ENCODE data around the gene TNFAIP8.

TNFAIP8 gene

DNA sequence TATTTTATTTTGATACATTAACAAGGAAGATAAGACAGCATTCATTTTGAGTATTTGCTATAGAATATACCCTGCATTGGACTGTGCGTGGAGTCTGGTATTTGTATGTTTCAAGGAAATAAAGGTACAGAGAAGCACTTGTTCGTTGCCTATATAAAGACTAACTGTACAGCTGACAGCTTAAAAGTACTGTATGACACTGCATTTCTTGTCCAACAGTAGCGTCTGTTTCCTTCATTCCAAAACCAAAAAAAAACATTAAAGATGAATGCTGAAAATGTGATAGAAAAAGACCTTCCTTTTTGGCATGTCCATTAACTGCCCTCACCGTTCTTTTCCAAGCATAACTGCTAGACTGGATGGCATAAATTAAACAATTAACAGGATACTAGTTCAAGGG, 15.3 kb downstream of the TNFAIP8 start:
- no peak for DNase-seq

DNA sequence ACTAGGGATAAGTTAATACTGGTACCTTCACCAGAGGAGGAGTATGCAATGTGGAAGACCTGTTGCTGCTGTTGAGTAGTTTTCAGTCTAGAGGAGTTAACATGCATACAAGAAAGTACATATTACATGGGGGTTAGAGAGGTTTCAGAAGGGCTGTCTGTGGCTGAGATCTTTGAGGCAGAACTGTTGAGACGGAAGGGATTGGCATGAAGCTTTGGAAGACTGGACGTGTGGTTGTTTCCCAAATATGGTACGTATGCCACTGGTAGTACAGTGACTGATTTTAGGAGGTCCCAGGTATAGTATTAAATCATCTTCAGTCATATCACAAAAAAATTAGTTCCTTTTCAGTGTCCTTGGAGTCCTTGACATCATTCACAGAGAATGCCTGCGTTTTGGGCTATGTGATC, 17.6 kb downstream of the TNFAIP8 start:
- DNase-seq, result no peak

DNA sequence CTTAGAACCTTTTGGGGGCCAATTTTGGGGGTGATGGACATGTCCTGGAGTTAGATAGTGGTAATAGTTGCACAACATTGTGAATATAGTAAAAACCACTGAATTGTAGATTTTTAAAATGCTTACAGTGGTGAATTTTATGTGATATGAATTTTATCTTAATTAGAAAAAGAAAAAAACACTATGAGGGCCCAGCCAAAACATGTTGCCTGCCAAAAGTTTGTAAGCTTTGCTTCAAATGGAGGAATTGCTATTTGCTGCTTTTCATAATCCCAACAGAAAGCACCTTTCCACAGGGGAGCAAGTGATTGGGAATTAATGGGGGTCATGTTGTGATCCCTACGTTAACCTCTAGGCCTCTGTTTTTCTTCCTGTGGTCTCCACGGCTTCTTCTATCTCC, 19.1 kb downstream of the TNFAIP8 start:
- DNase-seq, result no peak

DNA sequence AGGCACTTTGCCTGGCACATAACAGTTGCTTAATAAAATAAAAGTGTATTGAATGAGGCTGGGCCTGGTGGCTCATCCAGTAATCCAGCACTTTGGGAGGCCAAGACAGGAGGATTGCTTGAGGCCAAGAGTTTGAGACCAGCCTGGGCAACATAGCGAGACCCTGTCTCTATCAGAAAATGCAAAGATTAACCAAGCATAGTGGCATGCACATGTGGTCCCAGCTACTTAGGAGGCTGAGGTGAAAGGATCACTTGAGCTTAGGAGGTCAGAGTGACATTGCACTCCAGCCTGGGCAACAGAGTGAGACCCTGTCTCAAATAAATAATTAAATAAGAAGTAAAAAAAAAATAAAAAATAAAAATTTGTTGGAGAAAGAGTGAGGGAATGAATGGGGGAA, 21.2 kb downstream of the TNFAIP8 start:
- DNase-seq, result no peak

DNA sequence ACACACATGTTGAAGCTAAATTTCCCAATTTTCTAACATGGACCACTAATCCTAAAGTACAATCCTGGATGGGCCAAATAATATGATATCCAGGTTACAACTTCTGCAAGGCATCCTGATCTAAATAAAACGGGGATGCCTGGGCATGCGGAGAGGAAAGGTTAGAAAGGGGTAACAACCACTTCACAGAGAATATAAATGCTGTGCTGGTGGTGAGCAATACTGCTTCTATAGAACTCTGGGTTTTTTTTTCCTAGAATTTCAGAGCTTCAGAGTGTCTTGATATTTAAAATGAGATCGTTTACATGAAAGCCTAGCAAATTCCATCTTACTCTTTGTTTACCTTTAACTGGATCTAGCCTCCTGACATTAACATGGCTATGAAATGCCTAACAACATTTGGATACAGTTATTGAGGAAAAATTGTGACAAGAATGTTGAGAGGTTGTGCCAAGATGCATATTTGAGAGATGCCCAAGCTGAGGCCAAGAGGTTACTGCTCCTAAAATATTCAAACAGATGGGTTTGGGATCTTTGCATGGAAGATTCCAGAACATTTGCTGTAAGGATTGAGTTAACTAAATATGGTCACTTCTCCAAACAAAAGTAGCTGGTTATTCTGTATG, 22.4 kb downstream of the TNFAIP8 start:
- no peak for DNase-seq

DNA sequence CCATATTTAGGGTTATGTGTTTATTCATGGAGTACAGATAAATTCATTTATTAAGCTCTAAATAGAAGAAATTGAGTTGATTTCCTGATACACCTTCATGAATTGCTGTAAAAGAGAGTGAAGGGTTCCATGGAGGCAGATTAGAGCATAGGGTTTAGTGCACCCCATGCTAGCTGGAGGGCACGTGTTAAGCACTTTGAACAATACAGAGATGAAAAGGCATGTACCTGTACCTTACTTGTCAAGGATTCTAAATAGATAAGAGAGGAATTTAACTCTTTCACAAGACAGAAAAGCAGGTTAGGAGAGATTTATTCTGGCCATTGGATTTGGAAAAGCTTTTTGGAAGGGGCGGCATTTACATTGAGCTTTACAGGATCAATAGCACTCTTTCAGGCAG, 23.3 kb downstream of the TNFAIP8 start:
- DNase-seq, result no peak

DNA sequence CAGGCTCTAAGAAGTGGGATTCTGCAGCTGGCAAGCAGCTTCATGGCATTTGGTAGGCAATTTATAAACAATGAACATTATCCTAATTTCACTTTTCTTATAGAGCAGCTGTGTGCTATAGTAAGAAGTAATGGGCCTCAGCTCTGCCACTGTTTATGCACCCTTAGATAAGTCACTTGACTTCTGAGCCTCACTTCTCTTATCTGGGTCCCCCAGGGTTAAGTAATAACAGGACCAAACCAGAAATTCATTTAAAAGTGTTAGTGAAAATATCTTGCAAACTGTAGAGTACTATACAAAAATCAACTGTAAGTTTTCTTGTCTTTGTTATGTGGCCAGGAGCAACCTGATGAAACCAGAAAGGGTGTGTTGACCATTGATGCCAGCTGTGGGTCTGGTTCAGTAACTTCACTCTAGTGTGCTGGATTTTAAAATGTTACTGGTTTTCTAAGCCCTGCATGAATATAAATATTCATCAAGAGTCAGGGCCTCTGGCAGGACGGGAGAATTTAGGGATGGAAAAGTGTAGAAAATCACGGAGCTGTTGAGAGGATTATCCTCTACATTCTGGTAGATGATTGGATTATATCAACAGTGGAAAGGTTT, 24.2 kb downstream of the TNFAIP8 start:
- no peak for DNase-seq

DNA sequence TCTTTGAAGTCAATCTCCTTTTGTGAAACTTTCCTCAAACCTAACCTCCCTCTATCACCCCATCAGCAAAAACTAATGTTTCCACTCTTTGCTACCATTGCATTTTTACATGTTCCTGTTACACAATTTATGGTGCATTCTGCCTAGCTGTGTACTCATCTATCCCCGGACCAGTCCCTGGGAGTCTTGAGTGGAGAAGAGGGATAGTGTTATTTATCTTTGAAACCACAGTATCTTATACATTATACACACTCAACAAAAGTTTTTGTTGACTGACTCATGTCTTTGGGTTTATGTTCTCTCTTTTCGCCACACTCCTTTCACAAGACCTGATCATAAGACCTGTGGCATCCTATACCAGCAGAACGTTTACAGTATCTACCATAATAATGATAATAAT, 26.4 kb downstream of the TNFAIP8 start:
- DNase-seq, result no peak

DNA sequence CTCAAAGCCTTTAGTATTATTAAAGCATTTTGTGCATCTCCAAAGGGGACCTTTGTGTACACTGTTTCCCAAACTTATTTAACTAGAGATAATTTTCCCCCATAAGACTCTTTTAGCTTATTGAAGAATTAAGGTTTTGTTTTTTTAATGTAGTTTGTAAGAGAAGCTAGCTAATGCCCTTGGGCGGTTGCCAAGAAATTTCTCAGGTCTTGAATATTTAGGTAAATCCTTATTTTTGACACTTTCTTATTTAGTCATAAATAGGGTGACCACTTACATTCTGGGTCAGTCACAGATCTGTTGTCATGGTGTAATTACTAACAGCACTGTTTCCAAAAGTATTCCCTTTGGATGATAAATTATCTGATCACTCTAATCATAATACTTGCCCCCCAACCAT, 27.2 kb downstream of the TNFAIP8 start:
- DNase-seq, result no peak

DNA sequence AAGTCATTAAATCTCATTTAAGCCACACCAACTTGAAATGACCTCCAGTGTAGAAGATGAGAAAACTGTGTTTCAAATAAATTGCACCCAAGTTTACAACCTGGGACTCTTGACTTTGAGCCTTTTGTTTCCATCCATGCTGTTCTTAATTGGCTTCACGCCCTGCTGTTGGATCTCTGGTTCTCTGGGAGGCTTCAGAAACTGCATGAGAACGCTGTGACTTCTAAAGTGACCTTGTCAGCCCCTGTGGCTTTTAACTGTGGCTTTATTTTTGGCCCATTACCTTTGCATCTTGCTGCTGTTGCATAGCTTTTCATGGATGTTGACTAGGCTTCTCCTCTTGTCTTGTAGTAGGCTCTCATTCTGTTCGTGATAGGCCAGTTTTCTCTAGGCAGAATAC, 29.3 kb downstream of the TNFAIP8 start:
- DNase-seq, result no peak

DNA sequence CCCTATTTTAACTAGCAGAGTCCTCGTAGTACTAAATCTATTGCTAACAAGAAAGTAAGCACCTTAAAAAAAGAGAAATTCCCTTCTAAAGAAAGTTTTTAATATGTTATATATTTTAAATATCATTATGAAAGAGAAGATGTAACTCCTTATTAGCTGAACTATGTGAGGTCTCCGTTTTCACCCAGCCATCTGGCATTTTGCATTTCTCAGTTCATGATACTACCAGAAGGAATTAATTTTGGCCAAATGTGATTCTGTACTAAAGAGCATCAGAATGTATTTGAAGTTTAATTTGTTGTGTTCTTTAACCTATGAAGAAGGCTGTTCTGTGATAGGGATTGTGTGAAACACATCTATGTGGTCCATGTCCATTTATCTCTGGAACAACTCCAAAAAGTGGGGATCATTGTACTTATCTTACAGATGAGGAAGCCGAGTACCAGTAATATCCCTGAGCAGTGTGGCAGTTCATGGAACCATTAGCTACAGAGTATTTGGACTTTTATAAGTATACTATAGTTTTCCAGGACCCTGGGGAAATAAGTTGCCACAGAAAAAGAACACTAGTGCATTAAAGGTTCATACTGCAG, 29.8 kb downstream of the TNFAIP8 start:
- no peak for DNase-seq

DNA sequence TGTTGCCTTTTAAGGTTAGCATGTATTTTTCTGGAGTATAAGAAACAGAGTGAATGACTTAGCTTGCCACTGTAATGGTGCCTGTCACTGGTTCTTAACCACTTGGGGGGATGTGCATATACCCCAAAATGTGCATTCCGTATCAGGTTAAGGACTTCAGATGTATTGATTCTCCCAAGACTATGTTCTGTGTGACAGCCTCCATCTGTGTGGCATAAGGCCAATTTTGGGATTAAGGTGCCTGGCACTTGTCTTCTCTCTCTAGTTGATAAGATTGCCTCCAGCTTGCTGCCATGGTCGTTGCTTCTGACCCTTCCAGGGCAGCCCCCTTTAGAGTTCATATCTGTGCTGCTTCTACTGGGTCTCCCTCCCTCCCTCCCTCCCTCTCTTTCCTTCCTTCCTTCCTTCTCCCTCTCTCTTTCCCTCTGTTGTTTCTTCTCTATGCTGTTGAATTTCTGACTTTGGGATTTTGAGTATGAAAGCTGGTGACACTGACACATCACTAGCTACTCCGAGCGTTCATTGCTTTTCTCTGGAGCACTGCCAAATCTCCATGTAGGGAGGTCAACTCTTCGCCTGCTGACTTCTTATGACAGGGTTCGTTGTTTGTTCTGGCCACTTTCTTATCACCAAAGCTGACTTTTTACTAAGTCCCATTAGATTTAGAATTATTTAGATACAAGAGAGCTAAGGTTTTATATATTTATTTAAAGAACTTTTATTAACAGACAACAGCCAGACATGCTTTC, 31.0 kb downstream of the TNFAIP8 start:
- DNase-seq, result no peak

DNA sequence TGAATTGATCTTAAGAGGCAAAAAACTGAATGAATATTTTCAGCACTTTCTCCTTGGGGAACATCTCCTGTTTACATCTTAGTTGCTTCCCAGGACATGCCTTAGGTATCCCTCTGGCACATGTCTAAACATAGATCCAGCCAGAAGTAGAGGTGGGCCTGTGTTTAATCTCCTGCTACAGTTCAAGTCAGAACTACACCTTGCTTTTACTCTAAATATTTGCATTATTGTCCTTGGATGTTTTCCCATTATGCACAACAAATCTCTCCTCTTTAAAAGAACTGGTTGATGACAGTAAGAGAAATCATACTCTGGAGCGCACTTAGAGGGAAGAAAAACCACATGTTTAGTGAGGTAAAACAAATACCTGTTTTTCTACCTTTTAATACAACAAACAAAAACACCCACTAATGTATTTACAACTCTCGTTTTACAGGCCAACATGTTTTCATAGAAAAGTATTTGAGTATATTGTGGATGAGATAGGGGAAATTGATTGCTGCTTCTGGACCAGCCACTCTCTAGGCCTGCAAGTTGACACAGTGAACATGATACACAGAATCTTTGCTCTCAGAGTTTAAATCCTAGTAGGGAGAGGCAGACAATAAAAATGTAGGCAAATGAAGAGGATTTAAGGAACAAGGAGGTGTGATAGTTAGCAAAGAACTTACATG, 32.3 kb downstream of the TNFAIP8 start:
- DNase-seq, result no peak

DNA sequence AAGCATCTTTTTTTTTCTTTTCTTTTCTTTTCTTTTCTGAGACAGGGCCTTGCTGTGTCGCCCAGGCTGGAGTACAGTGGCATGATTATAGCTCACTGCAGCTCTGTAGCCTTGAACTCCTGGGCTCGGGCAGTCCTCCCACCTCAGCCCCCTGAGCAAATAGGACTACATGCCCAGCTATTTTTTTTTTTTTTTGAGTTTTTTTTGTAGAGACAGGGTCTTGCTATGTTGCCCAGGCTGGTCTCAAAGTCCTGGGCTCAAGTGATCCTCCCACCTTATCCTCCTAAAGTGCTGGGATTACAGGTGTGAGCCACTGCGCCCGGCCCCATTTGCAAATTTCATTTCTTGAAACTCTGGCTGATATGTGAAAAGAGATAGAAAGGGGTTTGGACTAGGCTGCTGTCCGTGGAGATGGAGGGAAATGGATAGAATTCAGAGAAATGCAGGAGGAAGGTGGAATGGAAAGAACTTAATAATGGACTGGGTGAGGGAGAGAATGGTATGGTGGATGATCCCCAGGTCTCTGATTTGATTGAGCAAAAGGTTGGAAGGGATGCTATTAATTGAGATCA, 32.9 kb downstream of the TNFAIP8 start:
- DNase-seq, result no peak

DNA sequence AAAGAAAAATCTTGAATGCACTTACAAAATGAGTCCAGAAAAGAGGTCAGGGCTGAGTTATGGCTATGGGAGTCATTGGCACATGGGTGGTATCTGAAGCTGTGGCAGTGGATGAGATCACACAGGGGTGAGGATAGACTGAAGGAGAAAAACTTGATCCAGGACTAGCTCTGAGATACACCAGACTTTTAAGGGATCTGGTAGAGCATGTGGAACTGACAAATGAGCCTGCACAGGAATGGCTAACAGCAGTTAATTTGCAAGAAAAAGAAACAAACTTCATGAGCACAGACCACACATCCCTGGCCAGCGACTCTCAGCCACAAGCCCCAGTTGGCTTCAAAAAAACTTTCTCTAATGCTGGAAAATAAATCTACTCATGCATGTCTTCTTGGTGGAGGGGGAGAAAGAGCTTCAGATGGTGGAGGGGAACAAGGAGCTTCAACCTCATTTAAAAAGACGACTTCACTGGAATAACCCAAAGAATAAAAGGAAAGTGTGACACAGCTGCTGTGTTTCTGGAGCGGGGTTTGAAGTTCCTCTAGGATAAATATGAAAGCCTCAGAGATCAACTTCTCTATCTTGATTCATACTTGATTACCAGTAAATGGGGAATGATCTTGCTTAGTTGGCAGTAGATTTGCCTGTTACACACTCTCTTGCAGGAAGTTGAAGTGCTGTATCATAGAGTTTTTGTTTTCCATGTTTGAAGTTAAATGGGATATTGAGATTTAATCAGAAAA, 33.6 kb downstream of the TNFAIP8 start:
- no peak for DNase-seq

DNA sequence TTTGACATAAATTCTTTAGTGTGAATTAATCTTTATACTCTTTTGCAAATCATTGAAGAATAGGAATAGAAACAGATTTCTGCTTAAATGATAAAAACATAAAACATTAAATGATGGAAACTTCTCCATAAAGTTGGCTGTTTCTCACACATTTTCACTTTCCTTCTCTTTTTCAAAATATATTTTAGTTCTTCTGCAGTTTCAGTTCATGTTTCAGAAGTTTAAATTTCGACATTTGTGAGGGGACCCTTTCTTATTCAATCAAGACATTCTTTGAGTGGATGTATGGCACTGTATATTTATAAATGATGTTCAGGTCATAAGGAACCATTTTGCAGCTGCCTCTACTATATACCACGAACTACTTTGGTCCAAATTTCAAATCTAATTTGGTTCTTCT, 34.6 kb downstream of the TNFAIP8 start:
- no peak for DNase-seq

DNA sequence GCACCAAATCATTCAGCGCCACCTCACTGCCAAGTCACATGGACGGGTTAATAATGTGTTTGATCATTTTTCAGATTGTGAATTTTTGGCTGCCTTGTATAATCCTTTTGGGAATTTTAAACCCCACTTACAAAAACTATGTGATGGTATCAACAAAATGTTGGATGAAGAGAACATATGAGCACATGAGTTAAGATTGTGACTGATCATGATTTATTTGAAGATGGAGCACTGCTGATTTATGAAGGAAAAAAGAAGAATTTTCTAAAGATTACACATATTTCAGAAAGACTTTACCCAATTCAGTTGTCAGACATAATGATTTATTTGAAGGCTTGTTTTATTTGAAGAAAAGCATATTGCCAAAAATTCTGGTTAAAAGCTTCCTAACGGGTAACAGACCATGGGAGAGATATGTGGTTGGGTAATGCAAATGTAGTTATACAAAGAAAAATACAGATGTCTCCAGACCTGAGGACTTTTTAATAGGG, 37.4 kb downstream of the TNFAIP8 start:
- DNase-seq, result no peak

DNA sequence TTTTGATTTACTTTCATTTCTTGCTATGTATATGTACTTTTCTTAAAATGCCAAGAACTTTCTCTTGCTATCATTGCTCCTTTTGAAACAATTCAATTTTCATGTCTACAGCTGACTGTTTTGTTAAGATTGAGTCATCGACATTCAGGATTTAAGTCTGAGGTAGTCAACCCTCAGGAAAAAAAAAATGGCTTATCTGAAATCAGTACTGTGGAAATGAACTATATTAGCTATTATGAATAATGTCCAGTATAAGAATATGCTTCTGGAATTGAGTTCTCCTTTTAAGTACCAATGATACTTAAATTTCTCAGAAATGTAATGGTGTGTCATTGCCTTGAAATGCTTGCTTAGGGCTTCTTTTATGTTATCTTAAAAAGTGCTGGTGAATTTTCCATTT, 37.9 kb downstream of the TNFAIP8 start:
- DNase-seq, result no peak

DNA sequence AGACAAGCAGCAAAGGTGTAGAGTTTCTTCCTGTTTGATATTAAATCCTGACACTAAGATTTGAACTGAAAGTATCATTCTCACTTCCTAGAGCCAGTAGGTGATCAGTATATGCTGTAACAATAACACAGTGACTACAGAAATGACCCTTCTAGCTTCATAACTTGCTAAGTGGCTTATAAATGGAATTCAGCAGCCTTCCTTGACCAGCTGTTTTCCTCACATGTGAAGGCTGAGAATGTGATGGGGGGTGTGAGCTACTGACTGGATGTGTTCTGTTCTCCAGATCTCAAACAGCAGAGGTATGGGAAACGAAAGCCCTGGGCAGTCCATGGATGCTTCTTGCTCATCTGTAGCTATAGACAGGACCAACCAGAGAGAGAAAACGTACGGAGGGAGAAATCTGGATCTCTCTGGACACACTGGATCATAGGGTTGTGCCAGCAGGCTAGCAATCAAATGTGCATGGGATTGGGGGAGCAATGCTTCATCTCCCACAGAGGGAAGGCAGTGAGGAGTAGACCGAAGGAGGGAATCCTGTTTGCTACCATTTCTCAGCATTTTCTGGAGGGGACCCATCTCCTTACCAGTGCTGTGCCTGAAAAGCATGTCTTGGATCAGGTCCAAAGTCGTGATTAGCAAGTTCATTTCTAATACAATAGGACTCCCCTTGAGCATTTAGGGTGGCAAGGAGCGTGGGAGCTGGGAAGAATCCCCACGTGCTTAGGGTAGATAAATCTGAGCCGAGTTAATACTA, 39.4 kb downstream of the TNFAIP8 start:
- DNase-seq, result no peak

DNA sequence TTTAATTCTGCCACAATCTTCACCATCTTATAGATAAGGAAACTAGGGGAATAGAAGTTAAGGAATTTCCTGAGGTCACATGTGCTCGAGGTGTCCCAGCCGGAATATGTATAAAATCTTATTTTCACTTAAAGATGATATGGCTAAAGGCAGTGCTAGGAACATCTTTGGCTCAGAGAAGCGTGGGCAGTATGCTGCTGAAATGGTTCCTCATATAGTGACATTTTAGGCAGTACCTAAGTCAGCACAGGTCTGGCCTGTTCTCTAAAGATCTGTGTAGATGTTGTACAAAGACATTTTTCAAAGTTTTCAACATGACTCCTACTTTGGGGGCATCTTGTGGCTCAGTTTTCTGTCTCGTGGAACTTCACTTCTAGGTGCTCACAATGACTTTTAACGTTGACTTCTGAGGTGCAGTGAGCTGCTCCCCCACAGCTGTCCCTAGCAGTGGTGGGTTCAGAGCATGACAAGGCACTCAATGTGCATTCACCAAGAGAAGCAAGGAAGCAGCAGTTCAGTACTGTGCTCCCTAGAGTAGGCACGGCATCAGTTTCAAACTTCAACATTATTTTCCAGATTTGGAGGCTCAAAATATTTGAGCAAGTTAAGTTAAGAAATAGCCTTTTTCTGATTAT, 40.3 kb downstream of the TNFAIP8 start:
- no peak for DNase-seq
